Astrocyte (in vitro differentiated cells and primary cell): ENCODE measurements around the gene PTPA. TPM values are rescaled to one million over a fixed set of nuclear protein-coding genes. Genes with fewer than 3 reads are reported as not detected.

ENCODE experiments used
- DNase-seq: peaks from one replicate; pipeline ENCODE4 v3.0.0-alpha.2; 2010; ENCODE audit warnings: low read depth
- FAIRE-seq: peaks from 2 replicates; lab custom pipeline; 2011; peaks lifted over from hg19 to GRCh38; lab: Jason Lieb, UNC
- H2AFZ ChIP-seq: 2 replicates; pipeline ENCODE4 v1.6.0; 2012; ENCODE audit warnings: low read depth, low read length, inconsistent platforms
- H3K27ac ChIP-seq: 2 replicates; pipeline ENCODE4 v1.5.1; 2011; ENCODE audit warnings: low read depth, low read length, inconsistent platforms
- H3K27me3 ChIP-seq: 2 replicates; pipeline ENCODE4 v1.6.0; 2011; ENCODE audit warnings: low read length, inconsistent platforms; ENCODE audit not compliant: insufficient read depth
- H3K36me3 ChIP-seq: 2 replicates; pipeline ENCODE4 v1.5.1; 2011; ENCODE audit warnings: low read length, inconsistent platforms; ENCODE audit not compliant: insufficient read depth
- H3K4me1 ChIP-seq: 2 replicates; pipeline ENCODE4 v1.5.1; 2011; ENCODE audit warnings: low read length, inconsistent platforms; ENCODE audit not compliant: insufficient read depth
- H3K4me2 ChIP-seq: 2 replicates; pipeline ENCODE4 v1.6.0; 2012; ENCODE audit warnings: low read length, inconsistent platforms
- H3K4me3 ChIP-seq: 2 replicates; pipeline ENCODE4 v1.5.1; 2011; ENCODE audit warnings: low read depth, mild to moderate bottlenecking, low read length, inconsistent platforms; ENCODE audit not compliant: insufficient read depth
- H3K79me2 ChIP-seq: 2 replicates; pipeline ENCODE4 v1.6.0; 2012; ENCODE audit warnings: mild to moderate bottlenecking, low read length, inconsistent platforms; ENCODE audit not compliant: insufficient read depth
- H3K9ac ChIP-seq: 2 replicates; pipeline ENCODE4 v1.6.0; 2012; ENCODE audit warnings: mild to moderate bottlenecking, low read length, inconsistent platforms
- H3K9me3 ChIP-seq: 2 replicates; pipeline ENCODE4 v1.5.1; 2012; ENCODE audit warnings: low read depth, mild to moderate bottlenecking, low read length, inconsistent platforms; ENCODE audit not compliant: insufficient read depth
- H4K20me1 ChIP-seq: 2 replicates; pipeline ENCODE4 v1.6.0; 2012; ENCODE audit warnings: low read length, inconsistent platforms; ENCODE audit not compliant: insufficient read depth
- H3K27ac Mint-ChIP-seq: one replicate; pipeline ENCODE4 v1.8.0; 2021; ENCODE audit warnings: mild to moderate bottlenecking, mixed read lengths; ENCODE audit not compliant: unreplicated experiment
- H3K27me3 Mint-ChIP-seq: one replicate; pipeline ENCODE4 v1.8.0; 2021; ENCODE audit warnings: low read depth, mixed read lengths; ENCODE audit not compliant: unreplicated experiment
- H3K36me3 Mint-ChIP-seq: one replicate; pipeline ENCODE4 v1.8.0; 2021; ENCODE audit warnings: low read depth, mixed read lengths; ENCODE audit not compliant: unreplicated experiment
- H3K4me1 Mint-ChIP-seq: one replicate; pipeline ENCODE4 v1.8.0; 2021; ENCODE audit warnings: low read depth, mixed read lengths; ENCODE audit not compliant: unreplicated experiment
- H3K4me3 Mint-ChIP-seq: one replicate; pipeline ENCODE4 v1.8.0; 2021; ENCODE audit warnings: mild to moderate bottlenecking, moderate library complexity, mixed read lengths; ENCODE audit not compliant: unreplicated experiment
- H3K9me3 Mint-ChIP-seq: one replicate; pipeline ENCODE4 v1.8.0; 2021; ENCODE audit warnings: mild to moderate bottlenecking, mixed read lengths; ENCODE audit not compliant: unreplicated experiment
- CTCF ChIP-seq: IDR thresholded peaks from 2 replicates; pipeline ENCODE4 v1.5.1; 2011; ENCODE audit warnings: low read depth, mild to moderate bottlenecking, inconsistent platforms, low read length, moderate library complexity; ENCODE audit not compliant: insufficient read depth
- EZH2 ChIP-seq: IDR thresholded peaks from 2 replicates; pipeline ENCODE4 v1.6.1; 2012; ENCODE audit warnings: mild to moderate bottlenecking, low read length, inconsistent platforms; ENCODE audit not compliant: insufficient read depth
- total RNA-seq: library from RNA; stranded (reverse); gene quantifications from 2 replicates; pipeline ENCODE4 v1.2.1, GENCODE V29; 2021

PTPA gene
- total RNA-seq, 1 donor from 2014 or later = 122 TPM

- peak overlapping the region; percentile 89 for H3K4me3 ChIP-seq
- H3K9me3 Mint-ChIP-seq = no peaks in the 10 kb centered on the region
- no peak for FAIRE-seq
- H3K36me3 Mint-ChIP-seq = peaks cover 2% of the 10 kb centered on the region
- H3K9ac ChIP-seq = peak overlapping the region; percentile 96
- no peaks in the 10 kb centered on the region for H3K36me3 ChIP-seq
- H3K27ac ChIP-seq = peak overlapping the region; percentile 92
- peaks cover 13% of the 10 kb centered on the region for H3K4me1 Mint-ChIP-seq
- H3K9me3 ChIP-seq = no peaks in the 10 kb centered on the region
- no peak overlapping the region for H2AFZ ChIP-seq
- H3K4me1 ChIP-seq = peaks cover 34% of the 10 kb centered on the region
- H3K27me3 ChIP-seq = no peaks in the 10 kb centered on the region
- peak overlapping the region; percentile 94 for H3K4me3 Mint-ChIP-seq
- H3K27me3 Mint-ChIP-seq = peaks cover 14% of the 10 kb centered on the region
- H3K79me2 ChIP-seq = peaks cover 32% of the 10 kb centered on the region
- peak overlapping the region; percentile 89 for H3K4me2 ChIP-seq
- TF ChIP-seq EZH2 = no peak
- no peak for TF ChIP-seq CTCF
- H3K27ac Mint-ChIP-seq = peak overlapping the region; percentile 96
- H4K20me1 ChIP-seq = peaks cover 15% of the 10 kb centered on the region
- peak; percentile 81 for DNase-seq
Measured at GRCh38 chr9:129175825-129176633, 64.8 kb downstream of the PTPA start.

- Mint-ChIP-seq H3K36me3 (peaks cover 2% of the 10 kb centered on the region), H3K27ac (peak overlapping the region; percentile 69), H3K4me1 (peaks cover 13% of the 10 kb centered on the region), H3K27me3 (peaks cover 22% of the 10 kb centered on the region), H3K9me3 (no peaks in the 10 kb centered on the region), H3K4me3 (peak overlapping the region; percentile 94)
- H3K27me3 ChIP-seq = no peaks in the 10 kb centered on the region
- H3K79me2 ChIP-seq = peaks cover 32% of the 10 kb centered on the region
- no peak for FAIRE-seq
- peak; percentile 37 for DNase-seq
- H3K27ac ChIP-seq = peak overlapping the region; percentile 92
- TF ChIP-seq CTCF (no peak), EZH2 (no peak)
- H3K4me2 ChIP-seq = peak overlapping the region; percentile 89
- H3K9ac ChIP-seq = peak overlapping the region; percentile 96
- no peak overlapping the region for H2AFZ ChIP-seq
- H3K36me3 ChIP-seq = no peaks in the 10 kb centered on the region
- H3K4me1 ChIP-seq = peaks cover 34% of the 10 kb centered on the region
- H4K20me1 ChIP-seq = peaks cover 15% of the 10 kb centered on the region
- H3K4me3 ChIP-seq = peak overlapping the region; percentile 89
- H3K9me3 ChIP-seq = no peaks in the 10 kb centered on the region
Measured at GRCh38 chr9:129176701-129177442, 65.7 kb downstream of the PTPA start.
